OCI-LY1 (cell line): ENCODE results near the gene SRPRB.

Experiments
- H2AFZ ChIP-seq: fragments of 200-600 bp; sonication (generic), shearing (Covaris generic); 2 replicates; pipeline ENCODE4 v1.6.0; 2014; ENCODE audit warnings: antibody characterized with exemption, mild to moderate bottlenecking, low read length
- H3F3A ChIP-seq: fragments of 200-600 bp; sonication (generic), shearing (Covaris generic); 2 replicates; pipeline ENCODE4 v1.6.0; 2014; ENCODE audit warnings: mild to moderate bottlenecking, antibody characterized with exemption, low read length, moderate library complexity; ENCODE audit not compliant: insufficient read depth
- H3K27ac ChIP-seq: fragments of 200-600 bp; sonication (generic); 2 replicates; pipeline ENCODE4 v1.5.1; 2014; ENCODE audit warnings: low read length, mixed run types, mild to moderate bottlenecking, low read depth; ENCODE audit not compliant: poor library complexity, severe bottlenecking
- H3K27me3 ChIP-seq: fragments of 200-600 bp; sonication (generic); 2 replicates; pipeline ENCODE4 v1.6.0; 2014; ENCODE audit warnings: antibody characterized with exemption, mild to moderate bottlenecking, low read length, moderate library complexity; ENCODE audit not compliant: insufficient read depth
- H3K36me3 ChIP-seq: fragments of 200-600 bp; sonication (generic); 2 replicates; pipeline ENCODE4 v1.6.1; 2014; ENCODE audit warnings: mild to moderate bottlenecking, antibody characterized with exemption, low read length, moderate library complexity, mixed read lengths; ENCODE audit not compliant: insufficient read depth
- H3K4me1 ChIP-seq: fragments of 200-600 bp; sonication (generic); 2 replicates; pipeline ENCODE4 v1.5.1; 2014; ENCODE audit warnings: mild to moderate bottlenecking, low read length, moderate library complexity; ENCODE audit not compliant: insufficient read depth, severe bottlenecking
- H3K4me2 ChIP-seq: fragments of 200-600 bp; sonication (generic), shearing (Covaris generic); 2 replicates; pipeline ENCODE4 v1.6.1; 2014; ENCODE audit warnings: low read length
- H3K4me3 ChIP-seq: fragments of 200-600 bp; sonication (generic); 2 replicates; pipeline ENCODE4 v1.5.1; 2014; ENCODE audit warnings: low read length, low read depth, mild to moderate bottlenecking, mixed read lengths; ENCODE audit not compliant: poor library complexity, severe bottlenecking
- H3K79me2 ChIP-seq: fragments of 200-600 bp; shearing (Covaris generic); 2 replicates; pipeline ENCODE4 v1.6.1; 2016; ENCODE audit warnings: mixed run types, low read length, mixed read lengths; ENCODE audit not compliant: insufficient read depth
- H3K9ac ChIP-seq: fragments of 200-600 bp; sonication (generic), shearing (Covaris generic); 2 replicates; pipeline ENCODE4 v1.6.1; 2014; ENCODE audit warnings: mild to moderate bottlenecking, low read length, mixed read lengths
- H3K9me2 ChIP-seq: fragments of 200-600 bp; sonication (generic), shearing (Covaris generic); 2 replicates; pipeline ENCODE4 v1.6.1; 2014; ENCODE audit warnings: low read depth, mild to moderate bottlenecking, low read length, mixed read lengths
- H3K9me3 ChIP-seq: fragments of 200-600 bp; shearing (Covaris generic); 2 replicates; pipeline ENCODE4 v1.6.1; 2014; ENCODE audit warnings: low read length, mixed read lengths
- H4K20me1 ChIP-seq: fragments of 200-600 bp; sonication (generic), shearing (Covaris generic); 2 replicates; pipeline ENCODE4 v1.6.0; 2016; ENCODE audit warnings: mild to moderate bottlenecking, low read length; ENCODE audit not compliant: insufficient read depth
- EZH2 ChIP-seq: fragments of 200-600 bp; sonication (generic), shearing (Covaris generic); IDR thresholded peaks from 2 replicates; pipeline ENCODE4 v1.8.0; 2017; ENCODE audit warnings: borderline replicate concordance, mixed run types, mild to moderate bottlenecking, antibody characterized with exemption, low read length, moderate library complexity, mixed read lengths
- TF ChIP-seq, protein P1 (sequence below): fragments of 200-600 bp; sonication (generic), shearing (Covaris generic); IDR thresholded peaks from 2 replicates; pipeline ENCODE4 v1.5.1; 2017; ENCODE audit warnings: mild to moderate bottlenecking, antibody characterized with exemption, low read length, moderate library complexity, mixed read lengths

SRPRB gene

DNA sequence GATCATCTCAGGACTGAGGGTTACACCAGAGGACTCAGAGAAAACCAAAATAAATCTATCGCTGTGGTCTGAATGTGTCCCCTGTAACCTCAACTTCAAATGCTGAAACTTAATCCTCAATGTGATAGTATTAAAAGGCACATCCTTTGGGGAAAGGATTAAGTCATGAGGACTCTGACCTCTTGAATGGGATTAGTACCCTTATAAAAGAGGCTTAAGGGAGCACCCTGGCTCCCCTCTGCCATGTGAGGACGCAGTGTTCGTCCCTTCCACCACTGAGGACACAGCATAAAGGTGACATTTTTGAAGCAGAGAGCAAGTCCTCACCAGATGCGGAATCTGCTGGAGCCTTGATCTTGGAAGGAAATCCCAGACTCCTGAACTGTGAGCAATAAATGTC is 39.5 kb downstream of the SRPRB start:
- TF ChIP-seq, protein P1, sequence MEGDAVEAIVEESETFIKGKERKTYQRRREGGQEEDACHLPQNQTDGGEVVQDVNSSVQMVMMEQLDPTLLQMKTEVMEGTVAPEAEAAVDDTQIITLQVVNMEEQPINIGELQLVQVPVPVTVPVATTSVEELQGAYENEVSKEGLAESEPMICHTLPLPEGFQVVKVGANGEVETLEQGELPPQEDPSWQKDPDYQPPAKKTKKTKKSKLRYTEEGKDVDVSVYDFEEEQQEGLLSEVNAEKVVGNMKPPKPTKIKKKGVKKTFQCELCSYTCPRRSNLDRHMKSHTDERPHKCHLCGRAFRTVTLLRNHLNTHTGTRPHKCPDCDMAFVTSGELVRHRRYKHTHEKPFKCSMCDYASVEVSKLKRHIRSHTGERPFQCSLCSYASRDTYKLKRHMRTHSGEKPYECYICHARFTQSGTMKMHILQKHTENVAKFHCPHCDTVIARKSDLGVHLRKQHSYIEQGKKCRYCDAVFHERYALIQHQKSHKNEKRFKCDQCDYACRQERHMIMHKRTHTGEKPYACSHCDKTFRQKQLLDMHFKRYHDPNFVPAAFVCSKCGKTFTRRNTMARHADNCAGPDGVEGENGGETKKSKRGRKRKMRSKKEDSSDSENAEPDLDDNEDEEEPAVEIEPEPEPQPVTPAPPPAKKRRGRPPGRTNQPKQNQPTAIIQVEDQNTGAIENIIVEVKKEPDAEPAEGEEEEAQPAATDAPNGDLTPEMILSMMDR, result no peak
- no peak for TF ChIP-seq EZH2
- Histone ChIP-seq H3K9me2 (no peaks in the 10 kb centered on the region), H3K79me2 (no peaks in the 10 kb centered on the region), H3K9ac (no peak overlapping the region), H3K27ac (no peak overlapping the region), H2AFZ (no peak overlapping the region), H4K20me1 (no peaks in the 10 kb centered on the region), H3K4me3 (no peak overlapping the region), H3K36me3 (no peaks in the 10 kb centered on the region), H3K4me1 (no peaks in the 10 kb centered on the region), H3K27me3 (peaks cover 12% of the 10 kb centered on the region; the same call in 1 of the 2 replicates), H3K9me3 (no peaks in the 10 kb centered on the region), H3F3A (no peaks in the 10 kb centered on the region), H3K4me2 (no peak overlapping the region)

DNA sequence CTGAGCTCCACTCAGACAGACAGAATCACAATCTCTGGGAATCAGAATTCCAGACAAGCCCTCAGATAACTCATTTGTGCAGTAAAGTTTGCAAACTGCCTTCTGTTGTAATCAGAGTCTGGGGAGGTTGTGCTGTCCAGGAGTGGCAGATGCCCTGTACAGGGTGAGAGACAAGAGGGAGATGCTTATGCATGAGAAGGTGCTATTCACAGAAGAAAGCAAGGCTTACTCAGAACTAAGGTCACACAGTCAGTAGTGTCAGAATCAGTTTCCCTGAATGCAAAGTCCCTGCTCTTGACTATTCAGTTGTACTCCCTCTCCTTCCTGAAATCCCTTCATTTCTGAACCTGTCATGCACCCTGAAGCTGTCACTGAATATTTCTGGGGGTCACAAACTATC is 43.7 kb downstream of the SRPRB start:
- Histone ChIP-seq H3K9me3 (no peaks in the 10 kb centered on the region), H3K27ac (no peak overlapping the region), H2AFZ (no peak overlapping the region), H3K4me2 (no peak overlapping the region), H4K20me1 (no peaks in the 10 kb centered on the region), H3K27me3 (peaks cover 13% of the 10 kb centered on the region; the same call in 1 of the 2 replicates), H3F3A (no peaks in the 10 kb centered on the region), H3K36me3 (no peaks in the 10 kb centered on the region), H3K4me3 (no peak overlapping the region), H3K79me2 (no peaks in the 10 kb centered on the region), H3K9me2 (peaks cover 2% of the 10 kb centered on the region; the same call in 1 of the 2 replicates), H3K9ac (no peak overlapping the region), H3K4me1 (no peaks in the 10 kb centered on the region)
- TF ChIP-seq, protein P1, result no peak
- no peak for TF ChIP-seq EZH2

DNA sequence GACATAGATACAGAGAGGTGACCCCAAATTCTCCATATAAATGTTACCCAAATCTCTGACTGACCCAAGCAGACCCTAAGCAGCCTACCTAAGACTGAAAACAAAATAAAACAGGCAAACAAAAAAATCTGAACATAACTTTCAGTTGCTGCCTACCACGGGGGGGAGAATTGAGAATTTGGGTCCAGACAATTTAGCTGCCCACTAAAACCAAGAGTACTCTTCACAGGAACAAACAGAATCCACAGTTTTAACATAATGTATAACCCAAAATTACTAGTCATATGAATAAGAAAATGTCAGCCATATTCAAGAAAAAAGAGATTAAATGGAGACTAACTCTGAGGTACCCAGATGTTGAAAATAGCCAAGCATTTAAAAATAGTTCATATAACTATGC is 44.4 kb downstream of the SRPRB start:
- Histone ChIP-seq H3K4me2 (no peak overlapping the region), H3K4me3 (no peak overlapping the region), H2AFZ (no peak overlapping the region), H3K4me1 (no peaks in the 10 kb centered on the region), H3K9ac (no peak overlapping the region), H3K79me2 (no peaks in the 10 kb centered on the region), H3K9me3 (no peaks in the 10 kb centered on the region), H3K36me3 (no peaks in the 10 kb centered on the region), H3K27ac (no peak overlapping the region), H3K9me2 (peaks cover 2% of the 10 kb centered on the region; the same call in 1 of the 2 replicates), H4K20me1 (no peaks in the 10 kb centered on the region), H3F3A (no peaks in the 10 kb centered on the region), H3K27me3 (peaks cover 13% of the 10 kb centered on the region; the same call in 1 of the 2 replicates)
- TF ChIP-seq EZH2, result no peak
- TF ChIP-seq, protein P1, result no peak
